HG03196 (cell line): ENCODE results near the gene TAS2R40.
A peak's percentile ranks its signal among the peaks of the same experiment; 100 is the strongest.
"Not testable (repeated sequence)": the region's sequence is repeated elsewhere in the genome, so short reads cannot be mapped to it uniquely, and the experiment has no call there.

Experiments
- ATAC-seq: cut with Tn5 transposase; IDR thresholded peaks from one replicate; pipeline ENCODE4 v1.9.1; 2021; ENCODE audit not compliant: unreplicated experiment

The TAS2R40 gene

GRCh38 chr7:143248761-143249354 is 27.0 kb downstream of the TAS2R40 start:
- ATAC-seq, result no peak

- no peak for ATAC-seq
Measured at GRCh38 chr7:143250199-143250598, 28.4 kb downstream of the TAS2R40 start.

- ATAC-seq, result no peak
Measured at GRCh38 chr7:143250822-143251221, 29.0 kb downstream of the TAS2R40 start.

- ATAC-seq, result no peak
Measured at GRCh38 chr7:143252006-143252405, 30.2 kb downstream of the TAS2R40 start.

GRCh38 chr7:143255564-143255963 is 33.7 kb downstream of the TAS2R40 start:
- no peak for ATAC-seq

GRCh38 chr7:143256325-143256724 is 34.5 kb downstream of the TAS2R40 start:
- ATAC-seq, result no peak

GRCh38 chr7:143256932-143257331 is 35.1 kb downstream of the TAS2R40 start:
- ATAC-seq, result peak; percentile 70

- ATAC-seq, result no peak
Measured at GRCh38 chr7:143257501-143257900, 35.7 kb downstream of the TAS2R40 start.

- no peak for ATAC-seq
Measured at GRCh38 chr7:143258831-143259230, 37.0 kb downstream of the TAS2R40 start.

GRCh38 chr7:143259765-143260164 is 37.9 kb downstream of the TAS2R40 start:
- no peak for ATAC-seq

- no peak for ATAC-seq
Measured at GRCh38 chr7:143261901-143262300, 40.1 kb downstream of the TAS2R40 start.

- peak; percentile 98 for ATAC-seq
Measured at GRCh38 chr7:143263266-143264195, 41.7 kb downstream of the TAS2R40 start, which contains the start of gene GSTK1. Gene GSTK1, plus strand, starts transcription at chr7:143263441. Its CDS starts 73 bp downstream, at chr7:143263514.

- not testable (repeated sequence) for ATAC-seq
Measured at GRCh38 chr7:143264196-143264568, 42.3 kb downstream of the TAS2R40 start.

- ATAC-seq, result no peak
Measured at GRCh38 chr7:143265017-143265693, 43.3 kb downstream of the TAS2R40 start.

- ATAC-seq, result no peak
Measured at GRCh38 chr7:143269251-143269650, 47.4 kb downstream of the TAS2R40 start.

GRCh38 chr7:143271240-143271639 is 49.4 kb downstream of the TAS2R40 start:
- no peak for ATAC-seq
